SK-N-MC (cell line): ENCODE measurements around the gene ELK3.

Experiments used
- EZH2 ChIP-seq: fragments of 200-600 bp; sonication (generic); IDR thresholded peaks from one replicate; pipeline ENCODE4 v1.6.1; 2017; ENCODE audit warnings: antibody characterized with exemption
- FOXP2 ChIP-seq: optimal IDR thresholded peaks from 2 replicates; pipeline ENCODE3; 2011; ENCODE audit warnings: mild to moderate bottlenecking, moderate library complexity; ENCODE audit not compliant: insufficient read depth; ENCODE audit errors: extremely low read length, control extremely low read depth
- POLR2AphosphoS5 ChIP-seq: IDR thresholded peaks from 2 replicates; pipeline ENCODE4 v1.6.1; 2012; ENCODE audit warnings: mild to moderate bottlenecking, low read depth, low read length, borderline replicate concordance

DNA sequence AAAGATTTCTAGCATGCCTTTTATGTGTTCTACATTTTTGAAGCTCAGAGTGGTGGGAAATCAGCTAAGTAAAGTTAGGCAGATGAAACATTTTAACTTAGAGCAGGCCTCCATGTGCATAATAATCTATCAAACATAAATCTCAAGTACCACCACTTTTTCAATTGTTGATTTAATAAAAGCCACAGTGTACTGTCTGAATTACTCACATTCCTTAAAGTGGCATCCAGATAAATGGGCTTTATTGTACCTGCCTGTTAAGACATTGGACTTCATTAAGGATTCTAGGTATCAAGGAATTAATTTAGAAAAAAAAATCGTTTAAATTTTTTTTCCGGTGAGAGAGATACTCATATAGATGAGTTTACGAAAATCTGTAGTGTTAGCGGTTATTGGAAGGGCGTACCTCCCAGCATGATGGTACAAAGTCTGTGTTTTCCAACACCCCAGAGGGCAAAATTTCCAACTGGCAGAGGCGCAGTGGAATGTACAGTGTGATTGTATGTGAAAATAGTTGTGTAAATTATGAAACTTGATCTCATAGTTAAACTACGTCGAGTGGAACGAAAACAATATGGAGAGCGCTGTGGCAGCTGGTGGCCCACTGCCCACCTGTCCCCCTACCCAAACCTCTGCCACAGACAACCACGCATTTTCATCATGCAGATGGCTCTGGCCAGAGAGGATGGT is 25.0 kb downstream of the ELK3 start:
- TF ChIP-seq POLR2AphosphoS5 (no peak), EZH2 (no peak), FOXP2 (no peak)
